ENCODE data around the gene SLC29A3.

DNA sequence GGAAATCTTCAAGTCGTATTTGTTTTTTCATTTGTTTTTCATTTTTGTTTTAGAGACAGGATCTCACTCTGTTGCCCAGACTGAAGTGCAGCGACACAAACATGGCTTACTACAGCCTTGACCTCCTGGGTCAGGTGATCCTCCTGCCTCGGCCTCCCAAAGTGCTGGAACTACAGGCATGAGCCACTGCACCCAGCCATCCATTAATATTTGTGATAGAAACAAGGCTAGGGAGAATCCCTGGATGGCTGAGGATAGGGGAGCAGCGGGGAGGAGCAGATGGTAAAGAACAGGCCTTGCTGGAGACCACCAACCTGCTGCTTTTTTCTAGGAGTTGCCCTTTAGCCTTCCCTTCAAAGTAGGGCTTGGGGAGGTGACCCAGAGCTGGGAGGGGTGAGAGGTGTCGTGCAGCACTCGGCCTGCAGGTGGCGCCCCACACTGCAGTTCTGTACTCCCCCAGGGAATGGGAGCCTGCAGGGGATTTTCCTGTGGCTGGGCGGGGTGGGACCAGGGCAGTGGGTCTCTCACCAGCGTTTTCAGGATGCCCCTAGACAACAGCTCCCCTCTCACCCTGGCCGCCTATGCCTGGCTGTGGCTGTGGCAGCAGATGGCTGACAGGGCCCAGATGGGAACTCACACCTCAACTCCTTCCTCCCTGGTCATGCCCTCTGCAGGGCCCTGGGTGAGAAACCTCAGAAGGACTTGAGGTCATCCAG, 65.1 kb downstream of the SLC29A3 start:
- no peak for TF ChIP-seq ZNF384 (IDR thresholded peaks at IDR 0.05)
- no peak for TF ChIP-seq FOXM1 (IDR thresholded peaks at IDR 0.05; ENCODE audit: borderline replicate concordance)
- no peak for TF ChIP-seq FOXK2 (IDR thresholded peaks at IDR 0.05)
- no peak for TF ChIP-seq CTBP1 (IDR thresholded peaks at IDR 0.05; ENCODE audit: borderline replicate concordance)

Data from HEK293T (cell line).